HEK293 (cell line): ENCODE measurements around the gene ZCCHC2.

Source experiments
- CTCF ChIA-PET: fragments of 350-600 bp; formaldehyde crosslinking; extraction: SDS; loops from one replicate; lab custom pipeline; 2021; ENCODE audit warnings: antibody characterized with exemption; lab: Yijun Ruan, JAX
- POLR2A ChIA-PET: fragments of 300-600 bp; formaldehyde crosslinking; extraction: SDS; loops from one replicate; lab custom pipeline; 2020; ENCODE audit warnings: antibody characterized with exemption, inconsistent platforms; lab: Yijun Ruan, JAX
- H3K27ac ChIP-seq: fragments of 200-500 bp; sonication (Bioruptor generic); 2 replicates; pipeline ENCODE4 v1.5.1; 2014; ENCODE audit warnings: low read depth, low read length, control low read depth, inconsistent platforms; ENCODE audit errors: extremely low read depth
- H3K36me3 ChIP-seq, 2 experiments: fragments of 200-500 bp in 1 of 2; sonication (Bioruptor generic) in 1 of 2; 1 replicate in 1 of 2; 2 replicates in 1 of 2; pipeline ENCODE4 v1.5.1; 2014 to 2017; ENCODE audit warnings: inconsistent platforms in 2 of 2, low read length in 2 of 2; ENCODE audit not compliant: control insufficient read depth in 2 of 2, insufficient read depth in 1 of 2
- H3K4me1 ChIP-seq: fragments of 200-500 bp; sonication (Bioruptor generic); 2 replicates; pipeline ENCODE4 v1.5.1; 2014; ENCODE audit warnings: mild to moderate bottlenecking, low read length, inconsistent platforms; ENCODE audit not compliant: control insufficient read depth, insufficient read depth
- H3K4me3 ChIP-seq: 2 replicates; pipeline ENCODE4 v1.5.1; 2011; ENCODE audit warnings: low read depth, mild to moderate bottlenecking, control low read depth, low read length, moderate library complexity
- H3K9me3 ChIP-seq: fragments of 200-500 bp; sonication (Bioruptor generic); 2 replicates; pipeline ENCODE4 v1.5.1; 2014; ENCODE audit warnings: low read depth, low read length, inconsistent platforms; ENCODE audit not compliant: control insufficient read depth, insufficient read depth
- FEZF1 ChIP-seq: fragments of 450-650 bp; formaldehyde crosslinking; IDR thresholded peaks from 2 replicates; pipeline ENCODE4 v1.5.1; 2016; ENCODE audit warnings: missing biosample characterization, missing genetic modification characterization
- GLI2 ChIP-seq: fragments of 450-650 bp; formaldehyde crosslinking; IDR thresholded peaks from 2 replicates; pipeline ENCODE4; 2017; ENCODE audit warnings: missing biosample characterization, missing genetic modification characterization, low read depth, borderline replicate concordance
- HOXA7 ChIP-seq: sonication (generic); formaldehyde crosslinking; IDR thresholded peaks from 2 replicates; pipeline ENCODE4 v1.8.1; 2022; ENCODE audit warnings: missing genetic modification reagents, borderline replicate concordance
- IKZF3 ChIP-seq: fragments of 450-650 bp; IDR thresholded peaks from 2 replicates; pipeline ENCODE4 v1.5.0; 2018; ENCODE audit warnings: missing biosample characterization, mild to moderate bottlenecking, missing genetic modification characterization, moderate library complexity
- KLF17 ChIP-seq: fragments of 450-650 bp; formaldehyde crosslinking; IDR thresholded peaks from 2 replicates; pipeline ENCODE4 v1.5.1; 2016; ENCODE audit warnings: missing biosample characterization, missing genetic modification characterization
- KLF7 ChIP-seq: fragments of 450-650 bp; formaldehyde crosslinking; IDR thresholded peaks from 2 replicates; pipeline ENCODE4 v1.5.1; 2016; ENCODE audit warnings: missing biosample characterization, missing genetic modification characterization, borderline replicate concordance
- PRDM4 ChIP-seq: fragments of 450-650 bp; formaldehyde crosslinking; IDR thresholded peaks from 2 replicates; pipeline ENCODE4 v1.5.1; 2017; ENCODE audit warnings: missing biosample characterization, missing genetic modification characterization
- ZBTB20 ChIP-seq: fragments of 450-650 bp; formaldehyde crosslinking; IDR thresholded peaks from 2 replicates; pipeline ENCODE4 v1.5.1; 2016; ENCODE audit warnings: missing biosample characterization, missing genetic modification characterization
- ZFP3 ChIP-seq: fragments of 450-650 bp; formaldehyde crosslinking; IDR thresholded peaks from 2 replicates; pipeline ENCODE4 v1.5.1; 2016; ENCODE audit warnings: low read depth, missing biosample characterization, missing genetic modification characterization
- ZNF155 ChIP-seq: fragments of 450-650 bp; formaldehyde crosslinking; IDR thresholded peaks from 2 replicates; pipeline ENCODE4 v1.5.1; 2016; ENCODE audit warnings: missing biosample characterization, missing genetic modification characterization
- ZNF169 ChIP-seq: fragments of 450-650 bp; formaldehyde crosslinking; IDR thresholded peaks from 2 replicates; pipeline ENCODE4 v1.5.1; 2016; ENCODE audit warnings: missing biosample characterization, missing genetic modification characterization
- ZNF239 ChIP-seq: fragments of 450-650 bp; formaldehyde crosslinking; IDR thresholded peaks from 2 replicates; pipeline ENCODE4 v1.5.1; 2016; ENCODE audit warnings: missing biosample characterization, missing genetic modification characterization
- ZNF341 ChIP-seq: fragments of 450-650 bp; formaldehyde crosslinking; IDR thresholded peaks from 2 replicates; pipeline ENCODE4; 2016; ENCODE audit warnings: low read depth, missing biosample characterization, missing genetic modification characterization
- ZNF350 ChIP-seq: fragments of 450-650 bp; formaldehyde crosslinking; IDR thresholded peaks from 2 replicates; pipeline ENCODE4 v1.5.0; 2017; ENCODE audit warnings: missing biosample characterization, mild to moderate bottlenecking, missing genetic modification characterization
- ZNF394 ChIP-seq: fragments of 450-650 bp; formaldehyde crosslinking; IDR thresholded peaks from 2 replicates; pipeline ENCODE4 v1.5.1; 2016; ENCODE audit warnings: missing biosample characterization, missing genetic modification characterization, mild to moderate bottlenecking, moderate library complexity, borderline replicate concordance
- ZNF449 ChIP-seq: fragments of 450-650 bp; formaldehyde crosslinking; IDR thresholded peaks from 2 replicates; pipeline ENCODE4 v1.5.1; 2017; ENCODE audit warnings: missing biosample characterization, mild to moderate bottlenecking, missing genetic modification characterization, moderate library complexity
- ZNF529 ChIP-seq: fragments of 450-650 bp; formaldehyde crosslinking; IDR thresholded peaks from 2 replicates; pipeline ENCODE4 v1.5.1; 2017; ENCODE audit warnings: missing genetic modification characterization, missing biosample characterization; ENCODE audit not compliant: insufficient replicate concordance
- ZNF585B ChIP-seq: fragments of 450-650 bp; formaldehyde crosslinking; IDR thresholded peaks from 2 replicates; pipeline ENCODE4 v1.5.1; 2016; ENCODE audit warnings: missing biosample characterization, missing genetic modification characterization
- ZNF600 ChIP-seq: fragments of 450-650 bp; formaldehyde crosslinking; IDR thresholded peaks from 2 replicates; pipeline ENCODE4 v1.5.1; 2016; ENCODE audit warnings: missing biosample characterization, missing genetic modification characterization
- ZNF610 ChIP-seq: fragments of 450-650 bp; formaldehyde crosslinking; IDR thresholded peaks from 2 replicates; pipeline ENCODE4 v1.5.1; 2016; ENCODE audit warnings: missing biosample characterization, missing genetic modification characterization, borderline replicate concordance
- ZXDB ChIP-seq: fragments of 450-650 bp; formaldehyde crosslinking; IDR thresholded peaks from 2 replicates; pipeline ENCODE4 v1.5.1; 2016; ENCODE audit warnings: missing biosample characterization, missing genetic modification characterization
- TF ChIP-seq, protein P1 (sequence below): fragments of 450-650 bp; formaldehyde crosslinking; IDR thresholded peaks from 2 replicates; pipeline ENCODE4; 2016; ENCODE audit warnings: missing biosample characterization, missing genetic modification characterization
- TF ChIP-seq, protein P2 (sequence below): fragments of 450-650 bp; formaldehyde crosslinking; IDR thresholded peaks from 2 replicates; pipeline ENCODE4 v1.5.1; 2016; ENCODE audit warnings: missing biosample characterization, missing genetic modification characterization
- TF ChIP-seq, protein P3 (sequence below): fragments of 450-650 bp; formaldehyde crosslinking; IDR thresholded peaks from 2 replicates; pipeline ENCODE4 v1.5.1; 2016; ENCODE audit warnings: missing biosample characterization, missing genetic modification characterization
- TF ChIP-seq, protein P4 (sequence below): fragments of 450-650 bp; formaldehyde crosslinking; IDR thresholded peaks from 2 replicates; pipeline ENCODE4 v1.5.1; 2016; ENCODE audit warnings: missing biosample characterization, missing genetic modification characterization

The ZCCHC2 gene

DNA sequence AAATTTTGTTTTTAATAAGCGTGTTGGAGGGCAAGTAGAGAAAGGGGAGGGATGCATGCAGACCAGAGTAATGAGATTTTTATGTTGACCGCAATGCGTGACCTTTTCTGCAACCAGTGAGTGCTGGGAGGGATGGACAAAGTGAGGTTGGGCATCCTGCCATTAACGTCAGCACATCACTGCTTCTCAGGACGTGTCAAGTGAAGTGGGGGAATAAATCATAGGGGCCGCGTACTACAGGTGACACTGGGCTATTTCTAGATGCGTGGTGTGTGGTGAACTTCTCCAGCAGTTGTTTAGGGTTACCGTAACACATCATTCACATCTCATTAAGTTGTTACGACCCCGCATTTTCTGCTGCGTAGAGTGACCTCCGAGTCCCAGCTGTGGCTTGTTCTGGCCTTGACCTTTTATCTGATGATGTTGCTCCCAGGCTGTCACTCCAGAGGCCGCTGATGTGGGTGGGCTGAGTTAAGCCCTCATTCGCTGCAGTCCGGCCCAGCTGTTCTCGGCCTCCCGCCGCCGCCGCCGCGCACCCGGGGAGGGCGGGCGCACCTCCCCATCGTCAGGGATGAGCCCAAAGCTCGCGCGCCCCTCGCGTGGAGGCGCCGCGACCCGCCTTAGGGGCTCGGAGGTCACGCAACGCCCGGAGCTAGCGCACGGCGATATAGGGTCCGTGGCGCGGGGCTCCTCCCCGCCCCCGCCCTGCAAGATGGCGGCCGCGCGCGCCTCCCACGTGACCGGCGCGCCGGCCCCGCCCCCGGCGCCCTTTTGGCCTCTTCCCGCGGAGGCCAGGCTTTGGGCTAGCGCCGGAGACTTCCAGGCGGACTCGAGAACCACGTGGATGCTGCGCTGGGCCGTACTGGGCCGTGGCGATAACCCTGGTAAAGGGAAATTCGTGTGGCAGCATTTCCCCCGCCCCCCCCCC is 3.5 kb downstream of the ZCCHC2 start:
- Histone ChIP-seq H3K9me3 (no peaks in the 10 kb centered on the region), H3K4me3 (peak overlapping the region; percentile 62), H3K27ac (peak overlapping the region; percentile 80), H3K4me1 (peaks cover 22% of the 10 kb centered on the region), H3K36me3 (peaks cover 0 to under 1% of the 10 kb centered on the region in 2 experiments; a peak in 1 of 3 replicates)
- ChIA-PET POLR2A (interaction anchor here (0.6 to 1.8 kb wide), 5 partner anchors 10 to 184 kb away, joined by 3 to 11 read pairs (median 5); no protein-coding TSS in a partner anchor), CTCF (interaction anchor here (0.8 to 2.0 kb wide), 5 partner anchors 10 to 101 kb away, joined by 3 to 10 read pairs (median 5); no protein-coding TSS in a partner anchor)
- TF ChIP-seq GLI2 (tag by site-specific recombination) (no peak), ZBTB20 (peak; percentile 51; the same call in 1 of the 2 replicates), ZNF155 (tag by site-specific recombination) (no peak), ZNF585B (tag by site-specific recombination) (no peak), ZFP3 (tag by site-specific recombination) (no peak), ZNF600 (peak; percentile 71), IKZF3 (tag by site-specific recombination) (peak; percentile 58), PRDM4 (peak; percentile 38), FEZF1 (tag by site-specific recombination) (peak; percentile 43), ZNF529 (no peak), HOXA7 (CRISPR knock-in tag) (0 out of 2 replicates have a peak, but pooled peaks have one; percentile 43), ZNF449 (tag by site-specific recombination) (no peak), KLF7 (tag by site-specific recombination) (peak; percentile 66; the same call in 1 of the 2 replicates), ZNF169 (no peak), ZNF394 (tag by site-specific recombination) (0 out of 2 replicates have a peak, but pooled peaks have one; percentile 18), ZNF610 (tag by site-specific recombination) (0 out of 2 replicates have a peak, but pooled peaks have one; percentile 13), ZNF239 (tag by site-specific recombination) (no peak), ZNF350 (tag by site-specific recombination) (no peak), ZXDB (tag by site-specific recombination) (peak; percentile 84), KLF17 (tag by site-specific recombination) (peak; percentile 69; the same call in 1 of the 2 replicates), ZNF341 (peak; percentile 85)
- TF ChIP-seq, protein P1, sequence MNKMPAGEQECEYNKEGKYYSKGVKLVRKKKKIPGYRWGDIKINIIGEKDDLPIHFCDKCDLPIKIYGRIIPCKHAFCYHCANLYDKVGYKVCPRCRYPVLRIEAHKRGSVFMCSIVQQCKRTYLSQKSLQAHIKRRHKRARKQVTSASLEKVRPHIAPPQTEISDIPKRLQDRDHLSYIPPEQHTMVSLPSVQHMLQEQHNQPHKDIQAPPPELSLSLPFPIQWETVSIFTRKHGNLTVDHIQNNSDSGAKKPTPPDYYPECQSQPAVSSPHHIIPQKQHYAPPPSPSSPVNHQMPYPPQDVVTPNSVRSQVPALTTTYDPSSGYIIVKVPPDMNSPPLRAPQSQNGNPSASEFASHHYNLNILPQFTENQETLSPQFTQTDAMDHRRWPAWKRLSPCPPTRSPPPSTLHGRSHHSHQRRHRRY = no peak
- TF ChIP-seq, protein P2, sequence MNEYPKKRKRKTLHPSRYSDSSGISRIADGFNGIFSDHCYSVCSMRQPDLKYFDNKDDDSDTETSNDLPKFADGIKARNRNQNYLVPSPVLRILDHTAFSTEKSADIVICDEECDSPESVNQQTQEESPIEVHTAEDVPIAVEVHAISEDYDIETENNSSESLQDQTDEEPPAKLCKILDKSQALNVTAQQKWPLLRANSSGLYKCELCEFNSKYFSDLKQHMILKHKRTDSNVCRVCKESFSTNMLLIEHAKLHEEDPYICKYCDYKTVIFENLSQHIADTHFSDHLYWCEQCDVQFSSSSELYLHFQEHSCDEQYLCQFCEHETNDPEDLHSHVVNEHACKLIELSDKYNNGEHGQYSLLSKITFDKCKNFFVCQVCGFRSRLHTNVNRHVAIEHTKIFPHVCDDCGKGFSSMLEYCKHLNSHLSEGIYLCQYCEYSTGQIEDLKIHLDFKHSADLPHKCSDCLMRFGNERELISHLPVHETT (tag by site-specific recombination) = peak; percentile 51; the same call in 1 of the 2 replicates
- TF ChIP-seq, protein P3, sequence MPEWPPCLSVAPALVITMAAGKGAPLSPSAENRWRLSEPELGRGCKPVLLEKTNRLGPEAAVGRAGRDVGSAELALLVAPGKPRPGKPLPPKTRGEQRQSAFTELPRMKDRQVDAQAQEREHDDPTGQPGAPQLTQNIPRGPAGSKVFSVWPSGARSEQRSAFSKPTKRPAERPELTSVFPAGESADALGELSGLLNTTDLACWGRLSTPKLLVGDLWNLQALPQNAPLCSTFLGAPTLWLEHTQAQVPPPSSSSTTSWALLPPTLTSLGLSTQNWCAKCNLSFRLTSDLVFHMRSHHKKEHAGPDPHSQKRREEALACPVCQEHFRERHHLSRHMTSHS = no peak
- TF ChIP-seq, protein P4, sequence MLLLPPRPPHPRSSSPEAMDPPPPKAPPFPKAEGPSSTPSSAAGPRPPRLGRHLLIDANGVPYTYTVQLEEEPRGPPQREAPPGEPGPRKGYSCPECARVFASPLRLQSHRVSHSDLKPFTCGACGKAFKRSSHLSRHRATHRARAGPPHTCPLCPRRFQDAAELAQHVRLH (tag by site-specific recombination) = 0 out of 2 replicates have a peak, but pooled peaks have one; percentile 10
